ENCODE measurements around the gene FUBP3.

The FUBP3 gene

GRCh38 chr9:130626249-130626996, 47.0 kb downstream of the FUBP3 start:
- TF ChIP-seq, protein P1, sequence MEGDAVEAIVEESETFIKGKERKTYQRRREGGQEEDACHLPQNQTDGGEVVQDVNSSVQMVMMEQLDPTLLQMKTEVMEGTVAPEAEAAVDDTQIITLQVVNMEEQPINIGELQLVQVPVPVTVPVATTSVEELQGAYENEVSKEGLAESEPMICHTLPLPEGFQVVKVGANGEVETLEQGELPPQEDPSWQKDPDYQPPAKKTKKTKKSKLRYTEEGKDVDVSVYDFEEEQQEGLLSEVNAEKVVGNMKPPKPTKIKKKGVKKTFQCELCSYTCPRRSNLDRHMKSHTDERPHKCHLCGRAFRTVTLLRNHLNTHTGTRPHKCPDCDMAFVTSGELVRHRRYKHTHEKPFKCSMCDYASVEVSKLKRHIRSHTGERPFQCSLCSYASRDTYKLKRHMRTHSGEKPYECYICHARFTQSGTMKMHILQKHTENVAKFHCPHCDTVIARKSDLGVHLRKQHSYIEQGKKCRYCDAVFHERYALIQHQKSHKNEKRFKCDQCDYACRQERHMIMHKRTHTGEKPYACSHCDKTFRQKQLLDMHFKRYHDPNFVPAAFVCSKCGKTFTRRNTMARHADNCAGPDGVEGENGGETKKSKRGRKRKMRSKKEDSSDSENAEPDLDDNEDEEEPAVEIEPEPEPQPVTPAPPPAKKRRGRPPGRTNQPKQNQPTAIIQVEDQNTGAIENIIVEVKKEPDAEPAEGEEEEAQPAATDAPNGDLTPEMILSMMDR (IDR thresholded peaks at IDR 0.05; ENCODE audit: control extremely low read depth, extremely low read depth, low read depth, missing control alignments): no peak
- ChIA-PET CTCF (no interaction called here), POLR2A (no interaction called here)
- no peak for DNase-seq (ENCODE audit: extremely low spot score)

- DNase-seq (ENCODE audit: extremely low spot score): no peak
- TF ChIP-seq, protein P1 (IDR thresholded peaks at IDR 0.05; ENCODE audit: control extremely low read depth, extremely low read depth, low read depth, missing control alignments): no peak
- ChIA-PET POLR2A (no interaction called here), CTCF (no interaction called here)
Measured at GRCh38 chr9:130627051-130627450, 47.7 kb downstream of the FUBP3 start.

GRCh38 chr9:130627896-130628792, 48.8 kb downstream of the FUBP3 start:
- ChIA-PET POLR2A (no interaction called here), CTCF (no interaction called here)
- no peak for DNase-seq (ENCODE audit: extremely low spot score)

GRCh38 chr9:130629443-130630070, 50.2 kb downstream of the FUBP3 start:
- POLR2A ChIA-PET: no interaction called here
- CTCF ChIA-PET: no interaction called here
- TF ChIP-seq, protein P1 (IDR thresholded peaks at IDR 0.05; ENCODE audit: control extremely low read depth, extremely low read depth, low read depth, missing control alignments): no peak
- no peak for DNase-seq (ENCODE audit: extremely low spot score)

More at GRCh38 chr9:130627896-130628792, 48.8 kb downstream of the FUBP3 start:
- TF ChIP-seq, protein P1 (IDR thresholded peaks at IDR 0.05; ENCODE audit: control extremely low read depth, extremely low read depth, low read depth, missing control alignments): no peak

DNA sequence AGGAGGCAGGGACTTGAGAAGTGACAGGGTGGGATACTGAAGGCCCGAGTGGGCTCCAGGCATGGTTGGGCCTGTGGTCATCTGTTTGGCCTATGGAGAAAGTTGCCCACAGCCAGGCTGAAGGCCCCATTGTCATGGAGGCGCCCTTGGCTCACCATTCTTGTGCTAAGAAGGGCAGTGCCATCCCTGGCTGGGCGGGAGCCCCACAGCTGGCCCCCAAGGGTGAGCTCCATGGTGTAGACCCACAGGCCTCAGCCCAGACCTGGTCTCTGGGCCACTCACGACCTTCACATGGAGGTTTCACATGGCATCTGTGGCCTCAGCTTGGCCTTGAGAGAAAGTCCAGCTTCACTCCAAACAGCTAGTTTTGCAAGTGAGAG, 50.7 kb downstream of the FUBP3 start:
- ChIA-PET CTCF (no interaction called here), POLR2A (no interaction called here)
- TF ChIP-seq, protein P1 (IDR thresholded peaks at IDR 0.05; ENCODE audit: control extremely low read depth, extremely low read depth, low read depth, missing control alignments): no peak
- no peak for DNase-seq (ENCODE audit: extremely low spot score)

DNA sequence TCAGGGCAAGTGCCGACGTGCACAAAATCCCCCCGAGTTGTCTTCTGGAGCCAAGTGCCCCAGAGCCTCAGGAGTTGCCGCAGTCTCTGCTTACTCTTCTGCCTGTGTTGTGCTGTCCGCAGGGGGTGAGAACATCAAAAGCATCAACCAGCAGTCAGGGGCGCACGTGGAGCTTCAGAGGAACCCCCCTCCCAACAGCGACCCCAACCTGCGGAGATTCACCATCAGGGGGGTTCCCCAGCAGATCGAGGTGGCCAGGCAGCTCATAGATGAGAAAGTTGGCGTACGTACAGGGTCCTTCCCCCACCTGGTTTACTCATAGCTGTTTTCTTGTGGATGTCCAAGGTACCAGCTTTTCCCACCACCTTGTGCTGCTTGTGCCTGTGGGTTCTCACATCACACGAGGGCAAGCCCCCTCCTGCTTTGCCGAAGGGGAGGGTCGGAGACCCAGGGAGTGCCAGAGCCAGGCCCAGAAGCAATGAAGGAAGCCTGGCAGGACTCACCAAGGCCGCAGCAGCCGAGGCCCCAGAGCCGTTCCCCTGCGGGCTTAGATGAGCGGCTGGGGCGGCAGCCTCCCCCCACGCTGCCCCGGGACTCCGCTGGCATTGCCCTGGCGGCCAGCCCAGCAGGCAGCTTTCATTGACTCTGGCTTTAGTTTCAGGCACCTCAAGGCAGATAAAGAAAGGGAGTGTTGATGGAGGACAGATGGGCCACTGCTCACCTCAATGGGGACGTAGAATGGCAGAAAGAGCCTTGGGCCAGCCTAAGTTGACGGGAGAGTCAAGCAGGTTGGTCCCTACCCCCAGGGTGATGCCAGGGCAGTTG, 51.3 kb downstream of the FUBP3 start:
- ChIA-PET POLR2A (no interaction called here), CTCF (no interaction called here)
- no peak for DNase-seq (ENCODE audit: extremely low spot score)
- TF ChIP-seq, protein P1 (IDR thresholded peaks at IDR 0.05; ENCODE audit: control extremely low read depth, extremely low read depth, low read depth, missing control alignments): no peak
